ENCODE measurements around the gene COX4I2.
"Not testable (repeated sequence)": the region's sequence is repeated elsewhere in the genome, so short reads cannot be mapped to it uniquely, and the experiment has no call there.

Gene COX4I2

GRCh38 chr20:31637660-31638059, at the start of gene COX4I2:
COX4I2 (plus strand) TSS chr20:31637912; CDS start chr20:31639018, 1,106 bp downstream.
- DNase-seq (ENCODE audit: low read depth in 1 of 2, low spot score in 1 of 2), result no peak
- in situ Hi-C loops (cut with HindIII; ENCODE audit: low pct_unique_long_range_greater_than_20kb, low sequenced_read_pairs), result no loop called here
- TF ChIP-seq JUND (IDR thresholded peaks at IDR 0.05; ENCODE audit: low read depth), result no peak

GRCh38 chr20:31590717-31591225, 46.9 kb upstream of the COX4I2 start:
- no peak for DNase-seq (ENCODE audit: low read depth in 1 of 2, low spot score in 1 of 2)
- in situ Hi-C loops (cut with HindIII; ENCODE audit: low pct_unique_long_range_greater_than_20kb, low sequenced_read_pairs), result no loop called here
- no peak for TF ChIP-seq JUND (IDR thresholded peaks at IDR 0.05; ENCODE audit: low read depth)

- TF ChIP-seq JUND (IDR thresholded peaks at IDR 0.05; ENCODE audit: low read depth), result no peak
- in situ Hi-C loops (cut with HindIII; ENCODE audit: low pct_unique_long_range_greater_than_20kb, low sequenced_read_pairs), result no loop called here
These were observed 44.3 kb upstream of the COX4I2 start for GRCh38 chr20:31593221-31594001.

GRCh38 chr20:31594002-31594557, 43.6 kb upstream of the COX4I2 start:
- no peak for DNase-seq (ENCODE audit: low read depth in 1 of 2, low spot score in 1 of 2)
- no peak for TF ChIP-seq JUND (IDR thresholded peaks at IDR 0.05; ENCODE audit: low read depth)
- in situ Hi-C loops (cut with HindIII; ENCODE audit: low pct_unique_long_range_greater_than_20kb, low sequenced_read_pairs), result no loop called here

More at GRCh38 chr20:31593221-31594001, 44.3 kb upstream of the COX4I2 start:
- DNase-seq (ENCODE audit: low read depth in 1 of 2, low spot score in 1 of 2), result peak in 1 of 2 experiments; percentile 92

GRCh38 chr20:31594558-31595379, 42.9 kb upstream of the COX4I2 start:
- TF ChIP-seq JUND (IDR thresholded peaks at IDR 0.05; ENCODE audit: low read depth), result no peak
- in situ Hi-C loops (cut with HindIII; ENCODE audit: low pct_unique_long_range_greater_than_20kb, low sequenced_read_pairs), result no loop called here
- no peak for DNase-seq (ENCODE audit: low read depth in 1 of 2, low spot score in 1 of 2)

- in situ Hi-C loops (cut with HindIII; ENCODE audit: low pct_unique_long_range_greater_than_20kb, low sequenced_read_pairs), result no loop called here
- DNase-seq (ENCODE audit: low read depth in 1 of 2, low spot score in 1 of 2), result no peak
- no peak for TF ChIP-seq JUND (IDR thresholded peaks at IDR 0.05; ENCODE audit: low read depth)
These were observed 42.4 kb upstream of the COX4I2 start for GRCh38 chr20:31595380-31595653.

- DNase-seq (ENCODE audit: low read depth in 1 of 2, low spot score in 1 of 2), result no peak
- in situ Hi-C loops (cut with HindIII; ENCODE audit: low pct_unique_long_range_greater_than_20kb, low sequenced_read_pairs), result no loop called here
These were observed 41.9 kb upstream of the COX4I2 start for GRCh38 chr20:31595654-31596411.

GRCh38 chr20:31596412-31596715, 41.3 kb upstream of the COX4I2 start:
- DNase-seq (ENCODE audit: low read depth in 1 of 2, low spot score in 1 of 2); in situ Hi-C loops (cut with HindIII; ENCODE audit: low pct_unique_long_range_greater_than_20kb, low sequenced_read_pairs): not testable (repeated sequence)

More at GRCh38 chr20:31595654-31596411, 41.9 kb upstream of the COX4I2 start:
- TF ChIP-seq JUND (IDR thresholded peaks at IDR 0.05; ENCODE audit: low read depth), result no peak

GRCh38 chr20:31596831-31597480, 40.8 kb upstream of the COX4I2 start:
- in situ Hi-C loops (cut with HindIII; ENCODE audit: low pct_unique_long_range_greater_than_20kb, low sequenced_read_pairs), result no loop called here
- DNase-seq (ENCODE audit: low read depth in 1 of 2, low spot score in 1 of 2), result no peak

GRCh38 chr20:31597481-31597855, 40.2 kb upstream of the COX4I2 start:
- in situ Hi-C loops (cut with HindIII; ENCODE audit: low pct_unique_long_range_greater_than_20kb, low sequenced_read_pairs), result no loop called here
- no peak for TF ChIP-seq JUND (IDR thresholded peaks at IDR 0.05; ENCODE audit: low read depth)
- no peak for DNase-seq (ENCODE audit: low read depth in 1 of 2, low spot score in 1 of 2)

More at GRCh38 chr20:31596831-31597480, 40.8 kb upstream of the COX4I2 start:
- TF ChIP-seq JUND (IDR thresholded peaks at IDR 0.05; ENCODE audit: low read depth), result no peak

- in situ Hi-C loops (cut with HindIII; ENCODE audit: low pct_unique_long_range_greater_than_20kb, low sequenced_read_pairs), result no loop called here
- no peak for TF ChIP-seq JUND (IDR thresholded peaks at IDR 0.05; ENCODE audit: low read depth)
- DNase-seq (ENCODE audit: low read depth in 1 of 2, low spot score in 1 of 2), result no peak
These were observed 35.3 kb upstream of the COX4I2 start for GRCh38 chr20:31602431-31602778.

All from T47D (cell line).